Muscle layer of colon (tissue), 2 donors: ENCODE measurements around the gene FAM204A.

Source experiments
- H3K27ac ChIP-seq: one replicate; pipeline ENCODE4 v1.7.0; 2013; ENCODE audit warnings: low read depth, mild to moderate bottlenecking, low read length, moderate library complexity
- H3K27me3 ChIP-seq, 2 donors: one replicate each; pipeline ENCODE4 v1.7.0; 2013; ENCODE audit warnings: low read length in 2 of 2, mild to moderate bottlenecking in 2 of 2; ENCODE audit not compliant: insufficient read depth in 2 of 2, control insufficient read depth in 1 of 2
- H3K36me3 ChIP-seq: one replicate; pipeline ENCODE4 v1.7.0; 2013; ENCODE audit warnings: mild to moderate bottlenecking, low read length; ENCODE audit not compliant: insufficient read depth
- H3K4me1 ChIP-seq: one replicate; pipeline ENCODE4 v1.7.0; 2013; ENCODE audit warnings: mild to moderate bottlenecking, low read length; ENCODE audit not compliant: insufficient read depth
- H3K4me3 ChIP-seq, 2 donors: one replicate each; pipeline ENCODE4 v1.7.0; 2013; ENCODE audit warnings: low read length in 2 of 2, low read depth in 1 of 2, mild to moderate bottlenecking in 1 of 2, moderate library complexity in 1 of 2
- H3K9ac ChIP-seq: one replicate; pipeline ENCODE4 v1.7.0; 2013; ENCODE audit warnings: low read length
- H3K9me3 ChIP-seq: one replicate; pipeline ENCODE4 v1.7.0; 2013; ENCODE audit warnings: mild to moderate bottlenecking, low read length
- donor health status: abdominal sarcoma.
- donor health status: Adenocarcinoma of cecum.

The FAM204A gene

DNA sequence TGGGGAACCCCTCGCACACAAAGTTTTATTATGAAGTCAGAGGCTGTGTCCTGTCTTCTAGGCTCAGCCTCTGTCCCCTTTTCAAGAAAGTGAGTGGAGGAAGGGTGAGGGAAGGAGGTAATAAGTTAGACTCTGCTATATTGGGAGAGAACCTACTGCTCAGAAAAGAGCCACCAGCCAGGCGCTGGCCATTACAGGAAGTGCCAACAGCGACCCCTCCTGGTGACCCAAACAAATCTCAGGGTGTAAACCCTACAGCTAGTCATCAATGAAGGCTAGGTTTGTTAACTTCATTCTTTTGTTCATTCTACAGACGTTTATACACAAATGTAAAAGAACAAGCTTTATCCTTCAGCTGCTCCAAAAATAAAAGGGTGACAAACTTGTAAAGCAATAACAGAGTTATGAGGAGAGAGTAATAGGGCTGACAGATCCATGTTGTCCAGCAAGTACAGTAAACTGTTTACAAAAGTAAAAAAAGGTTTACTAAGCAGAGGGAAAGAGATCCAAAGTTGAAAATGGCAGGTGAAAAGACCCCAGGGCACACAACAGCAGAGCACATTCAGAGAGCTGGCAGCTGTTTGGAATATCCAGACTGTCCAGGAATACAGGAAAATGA lies 82.7 kb downstream of the FAM204A start:
- H3K9me3 ChIP-seq, result no peaks in the 10 kb centered on the region
- H3K4me3 ChIP-seq, result no peak overlapping the region
- H3K4me1 ChIP-seq, result no peaks in the 10 kb centered on the region
- no peaks in the 10 kb centered on the region for H3K36me3 ChIP-seq
- no peak overlapping the region for H3K27ac ChIP-seq
- no peaks in the 10 kb centered on the region for H3K27me3 ChIP-seq
- H3K9ac ChIP-seq, result no peak overlapping the region

DNA sequence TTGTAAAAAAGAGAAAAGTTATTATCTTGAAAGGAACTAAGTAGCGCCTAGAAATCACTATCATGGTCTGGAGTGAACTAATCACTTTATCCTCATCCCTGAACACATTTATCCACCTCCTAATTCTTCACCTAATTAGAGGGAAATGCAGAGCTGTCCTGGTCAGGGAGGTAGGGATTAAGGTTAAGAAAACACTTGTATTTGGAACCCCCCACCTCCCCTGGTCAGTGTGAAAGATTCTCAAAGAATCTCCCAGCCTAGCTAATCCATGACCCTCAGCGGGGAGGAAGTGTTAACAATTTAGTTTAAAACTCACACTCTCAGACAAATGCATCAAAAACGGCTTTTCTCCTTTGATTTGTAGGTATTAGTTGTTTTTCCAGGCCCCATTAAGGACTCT lies 83.8 kb downstream of the FAM204A start:
- Histone ChIP-seq H3K27me3 (no peaks in the 10 kb centered on the region), H3K4me1 (no peaks in the 10 kb centered on the region), H3K27ac (no peak overlapping the region), H3K36me3 (no peaks in the 10 kb centered on the region), H3K4me3 (no peak overlapping the region), H3K9ac (no peak overlapping the region), H3K9me3 (no peaks in the 10 kb centered on the region)

DNA sequence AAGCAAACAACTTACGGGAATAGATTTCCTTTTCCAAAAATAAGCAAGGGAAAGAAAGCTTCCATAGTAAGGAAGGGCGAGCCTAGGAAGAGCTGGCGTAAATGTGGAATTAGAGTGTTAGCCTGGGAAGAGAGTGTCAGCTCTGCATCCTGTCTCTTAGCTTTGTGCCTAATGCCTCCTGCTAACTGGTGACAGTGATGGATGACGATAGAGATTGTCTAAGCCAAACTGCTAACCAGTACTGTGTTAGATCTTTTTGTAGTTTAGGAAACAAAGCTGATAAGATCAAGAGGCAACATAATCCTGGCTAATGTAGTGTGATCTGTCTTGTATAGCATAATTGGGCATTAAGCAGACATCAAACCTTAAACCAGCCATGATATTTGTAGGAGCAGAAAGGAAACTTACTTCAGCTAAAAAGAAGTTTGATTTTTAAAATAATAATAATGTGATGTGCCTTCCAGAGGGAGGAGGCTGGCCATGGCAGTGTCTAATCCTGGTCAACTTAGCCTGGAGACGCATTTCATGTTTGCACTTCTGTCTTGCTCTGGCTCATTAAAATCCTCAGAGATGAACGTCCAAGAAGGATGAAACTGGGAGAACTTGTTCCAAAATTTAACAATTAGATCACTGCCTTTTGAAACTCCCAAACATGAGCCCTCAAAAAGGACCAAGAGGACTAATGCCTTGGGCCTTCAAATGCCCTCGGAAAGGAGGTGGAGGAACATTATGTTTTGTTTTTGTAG lies 85.1 kb downstream of the FAM204A start:
- H3K36me3 ChIP-seq, result no peaks in the 10 kb centered on the region
- no peak overlapping the region for H3K4me3 ChIP-seq
- H3K27ac ChIP-seq, result no peak overlapping the region
- H3K9me3 ChIP-seq, result no peaks in the 10 kb centered on the region
- H3K4me1 ChIP-seq, result no peaks in the 10 kb centered on the region
- H3K27me3 ChIP-seq, result no peaks in the 10 kb centered on the region
- H3K9ac ChIP-seq, result no peak overlapping the region

DNA sequence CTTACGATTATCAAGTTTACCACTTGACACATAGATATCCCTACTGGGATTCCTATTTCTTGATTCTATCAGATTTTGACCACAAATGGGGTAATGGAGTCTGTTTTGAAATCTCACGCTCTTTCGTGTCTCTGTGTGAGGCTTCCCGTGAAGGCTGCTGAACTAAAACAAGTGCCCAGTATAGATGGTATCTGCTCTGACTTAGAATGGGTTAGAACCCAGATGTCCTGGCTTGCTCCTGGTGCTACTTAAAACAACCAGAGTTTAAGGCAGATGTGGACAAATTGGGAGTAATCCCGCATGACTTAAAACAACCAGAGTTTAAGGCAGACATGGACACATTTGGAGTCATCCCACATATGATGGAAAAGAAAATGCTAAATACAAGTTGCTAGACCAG lies 85.9 kb downstream of the FAM204A start:
- Histone ChIP-seq H3K4me1 (no peaks in the 10 kb centered on the region), H3K27me3 (no peaks in the 10 kb centered on the region), H3K9me3 (no peaks in the 10 kb centered on the region), H3K4me3 (no peak overlapping the region), H3K27ac (no peak overlapping the region), H3K36me3 (no peaks in the 10 kb centered on the region), H3K9ac (no peak overlapping the region)

DNA sequence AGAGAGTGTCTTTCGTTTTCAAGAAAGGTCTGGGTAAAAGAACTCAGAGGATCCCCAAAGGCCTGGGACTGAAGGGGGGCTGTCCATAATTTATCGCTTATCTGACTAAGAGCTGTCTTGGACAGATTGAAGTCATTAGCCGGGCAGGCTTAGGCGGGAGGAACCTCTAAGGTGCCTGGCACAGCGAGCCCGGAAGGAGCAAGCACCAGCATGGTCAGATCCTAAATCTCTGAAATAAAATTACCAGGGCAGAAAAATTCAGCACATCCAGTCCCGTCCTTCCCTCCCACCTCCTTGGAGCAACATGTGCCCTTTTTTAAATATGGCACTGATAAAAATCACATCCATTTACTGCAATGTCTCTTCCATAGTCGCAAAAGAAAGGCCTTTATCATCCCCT lies 86.8 kb downstream of the FAM204A start:
- Histone ChIP-seq H3K9ac (no peak overlapping the region), H3K4me1 (no peaks in the 10 kb centered on the region), H3K27me3 (no peaks in the 10 kb centered on the region), H3K4me3 (no peak overlapping the region), H3K9me3 (no peaks in the 10 kb centered on the region), H3K27ac (no peak overlapping the region), H3K36me3 (no peaks in the 10 kb centered on the region)

DNA sequence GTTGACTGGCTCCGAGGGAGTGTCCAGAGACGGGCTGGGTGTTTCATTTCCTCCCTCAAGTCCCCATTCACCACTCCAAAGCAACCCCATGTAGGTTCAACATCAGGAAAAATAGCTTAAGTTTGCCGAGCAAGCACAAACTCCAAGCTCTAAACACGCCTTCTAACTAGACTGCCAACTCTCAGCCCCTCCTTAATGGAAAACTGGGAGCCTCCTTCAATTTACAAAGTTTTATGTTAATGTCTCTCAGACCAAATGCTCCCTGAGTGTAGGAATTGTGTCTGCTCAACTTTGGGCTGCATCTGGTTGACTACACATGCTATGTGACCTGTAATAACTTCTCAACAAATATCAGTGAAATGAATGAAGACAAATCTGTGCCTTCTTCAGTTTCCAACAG lies 87.5 kb downstream of the FAM204A start:
- Histone ChIP-seq H3K9me3 (no peaks in the 10 kb centered on the region), H3K4me1 (no peaks in the 10 kb centered on the region), H3K27ac (no peak overlapping the region), H3K36me3 (no peaks in the 10 kb centered on the region), H3K9ac (no peak overlapping the region), H3K4me3 (no peak overlapping the region), H3K27me3 (no peaks in the 10 kb centered on the region)

DNA sequence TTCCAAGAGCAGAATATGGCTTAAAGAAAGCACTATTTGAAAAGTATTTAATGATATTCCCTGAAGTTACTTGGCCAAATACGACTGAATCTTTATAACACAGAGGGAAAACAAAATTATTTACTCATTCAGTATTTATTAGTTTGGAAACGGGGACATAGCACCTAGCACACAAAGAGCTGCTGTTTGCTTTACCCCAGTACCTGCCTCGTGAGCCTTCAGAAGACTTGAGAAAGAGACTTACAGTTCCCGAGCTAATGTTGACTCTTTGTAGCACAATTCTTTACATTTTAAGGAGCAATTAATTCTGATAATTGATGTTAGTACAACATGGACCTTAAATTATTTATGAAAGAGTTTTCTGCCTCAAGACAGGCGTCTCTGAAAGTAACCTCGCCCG lies 88.7 kb downstream of the FAM204A start:
- no peak overlapping the region for H3K4me3 ChIP-seq
- H3K9ac ChIP-seq, result no peak overlapping the region
- no peak overlapping the region for H3K27ac ChIP-seq
- H3K27me3 ChIP-seq, result no peaks in the 10 kb centered on the region
- H3K4me1 ChIP-seq, result no peaks in the 10 kb centered on the region
- H3K36me3 ChIP-seq, result no peaks in the 10 kb centered on the region
- no peaks in the 10 kb centered on the region for H3K9me3 ChIP-seq

DNA sequence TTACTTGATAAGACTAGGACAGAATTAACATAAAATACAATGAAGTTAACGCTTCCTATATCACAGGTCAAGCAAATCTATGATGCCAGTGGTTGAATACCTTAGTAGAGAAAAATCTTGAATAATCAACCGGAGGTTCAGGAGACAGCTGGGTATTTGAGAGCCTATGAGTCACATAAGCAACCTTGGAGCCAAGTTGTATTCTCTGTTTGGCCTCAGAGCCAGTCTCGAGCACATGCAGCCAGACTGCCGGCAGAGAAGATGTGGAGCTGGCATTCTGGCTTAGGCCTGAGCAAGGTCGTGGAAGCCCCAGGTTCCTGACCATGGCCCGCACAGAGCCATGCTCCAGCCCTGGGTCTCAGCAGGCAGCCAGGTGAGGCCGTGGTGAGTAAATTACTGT lies 90.3 kb downstream of the FAM204A start:
- no peak overlapping the region for H3K9ac ChIP-seq
- H3K9me3 ChIP-seq, result no peaks in the 10 kb centered on the region
- peaks cover 0 to 7% of the 10 kb centered on the region in 2 donors for H3K27me3 ChIP-seq
- H3K27ac ChIP-seq, result no peak overlapping the region
- H3K4me3 ChIP-seq, result no peak overlapping the region
- H3K36me3 ChIP-seq, result no peaks in the 10 kb centered on the region
- no peaks in the 10 kb centered on the region for H3K4me1 ChIP-seq

DNA sequence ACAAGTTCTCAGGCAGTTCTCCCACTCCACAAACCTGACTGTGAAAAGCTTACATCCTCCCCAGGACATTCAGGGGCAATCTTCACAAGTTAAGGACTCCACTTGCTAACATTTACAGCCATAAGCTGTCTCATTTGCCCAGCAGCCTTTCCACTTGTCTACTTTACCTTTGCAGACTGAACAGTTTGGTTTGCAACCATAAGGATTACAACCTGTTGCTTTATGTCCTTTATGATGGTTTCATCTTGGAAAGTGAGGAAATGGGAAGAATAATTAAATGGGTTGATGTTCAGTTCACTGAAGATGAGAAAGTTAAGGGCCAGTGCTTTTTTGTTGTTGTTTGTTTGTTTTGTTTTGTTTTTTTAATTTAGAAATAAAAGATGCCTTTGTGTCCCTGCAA lies 92.4 kb downstream of the FAM204A start:
- Histone ChIP-seq H3K4me3 (no peak overlapping the region), H3K27ac (no peak overlapping the region), H3K4me1 (no peaks in the 10 kb centered on the region), H3K36me3 (no peaks in the 10 kb centered on the region), H3K27me3 (peaks cover 18 to 19% of the 10 kb centered on the region in 2 donors), H3K9ac (no peak overlapping the region), H3K9me3 (no peaks in the 10 kb centered on the region)
